ENCODE results near the gene BST1. TPM values are rescaled to one million over a fixed set of nuclear protein-coding genes. Genes with fewer than 3 reads are reported as not detected.

BST1 gene
- polyA plus RNA-seq, 1 of the 3 experiments (the other 2 are of a cell fraction), result 7.3 TPM

- TF ChIP-seq PBX3 (IDR thresholded peaks at IDR 0.05) (no peak), FOXJ3 (CRISPR knock-in tag; IDR thresholded peaks at IDR 0.05) (no peak), REST (IDR thresholded peaks at IDR 0.05; ENCODE audit: low read depth, low read length) (no peak), MXI1 (IDR thresholded peaks at IDR 0.05; ENCODE audit: low read depth, low read length) (no peak), MEF2A (IDR thresholded peaks at IDR 0.05; ENCODE audit: borderline replicate concordance, low read depth) (no peak), GABPA (IDR thresholded peaks at IDR 0.05; ENCODE audit: low read depth) (no peak), IRF3 (IDR thresholded peaks at IDR 0.05; ENCODE audit: low read depth, low read length) (no peak), TAF1 (IDR thresholded peaks at IDR 0.05; ENCODE audit: borderline replicate concordance, low read depth, low read length) (no peak), RXRA (IDR thresholded peaks at IDR 0.05; ENCODE audit: borderline replicate concordance, low read depth) (no peak), EP300 (IDR thresholded peaks at IDR 0.05; ENCODE audit: borderline replicate concordance in 1 of 2, low read depth in 1 of 2, low read length in 1 of 2) (no peak)
Observed at GRCh38 chr4:15719506-15719905, 16.6 kb downstream of the BST1 start (continued).

GRCh38 chr4:15720851-15721250, 18.0 kb downstream of the BST1 start:
- Histone ChIP-seq H3K9me2 (no peaks in the 10 kb centered on the region), H3K79me2 (ENCODE audit: insufficient read depth) (no peaks in the 10 kb centered on the region), H3K36me3 (replicated peaks in 1 of 2; ENCODE audit: control insufficient read depth in 1 of 2, insufficient read depth in 2 of 2, low read length in 1 of 2) (no peaks in the 10 kb centered on the region), H3K27ac (ENCODE audit: low read depth in 2 of 2, low read length in 1 of 2) (no peak overlapping the region), H3F3A (replicated peaks; ENCODE audit: insufficient read depth) (no peaks in the 10 kb centered on the region), H3K4me3 (ENCODE audit: low read depth in 2 of 2, low read length in 1 of 2) (no peak overlapping the region), H3K4me1 (ENCODE audit: control insufficient read depth in 1 of 2, insufficient read depth in 2 of 2, low read depth in 1 of 2, low read length in 1 of 2) (peaks cover 0 to 13% of the 10 kb centered on the region in 2 experiments; a peak in 1 of 4 replicates), H3K4me2 (no peak overlapping the region), H2AFZ (ENCODE audit: low read depth) (no peak overlapping the region), H3K9me3 (no peaks in the 10 kb centered on the region), H3K9ac (no peak overlapping the region), H3K27me3 (ENCODE audit: insufficient read depth) (no peaks in the 10 kb centered on the region), H4K20me1 (ENCODE audit: insufficient read depth) (no peaks in the 10 kb centered on the region)
- CTCF ChIA-PET, result interaction anchor here (1.0 to 1.7 kb wide), 3 partner anchors 16 to 236 kb away, joined by 3 to 5 read pairs (median 4); no protein-coding TSS in a partner anchor
- no peak for DNase-seq
- 100% methylated on average over 2 of the region's 2 CpGs for WGBS (ENCODE audit: low lambda C conversion rate)
- POLR2A ChIA-PET, result no interaction called here
- TF ChIP-seq EP300 (IDR thresholded peaks at IDR 0.05; ENCODE audit: borderline replicate concordance in 1 of 2, low read depth in 1 of 2, low read length in 1 of 2) (no peak), SMC3 (IDR thresholded peaks at IDR 0.05; ENCODE audit: low read depth, low read length) (no peak), NFIC (IDR thresholded peaks at IDR 0.05; ENCODE audit: borderline replicate concordance) (no peak), NRF1 (IDR thresholded peaks at IDR 0.05; ENCODE audit: low read depth, low read length) (no peak), GABPA (IDR thresholded peaks at IDR 0.05; ENCODE audit: low read depth) (no peak), MAX (IDR thresholded peaks at IDR 0.05; ENCODE audit: low read depth) (no peak), TEAD4 (IDR thresholded peaks at IDR 0.05; ENCODE audit: borderline replicate concordance, insufficient read depth) (no peak), FOXM1 (IDR thresholded peaks at IDR 0.05; ENCODE audit: low read depth) (no peak), PBX3 (IDR thresholded peaks at IDR 0.05) (no peak), GATA2 (CRISPR knock-in tag; IDR thresholded peaks at IDR 0.05) (no peak), EZH2phosphoT487 (IDR thresholded peaks at IDR 0.05; ENCODE audit: borderline replicate concordance, low read depth) (no peak), CTCF (IDR thresholded peaks at IDR 0.05) (no peak)

All from SK-N-SH (cell line).